Activated naive CD8-positive, alpha-beta T cell (primary cell): ENCODE data around the gene ZNF385B.

ENCODE experiments used
- H3K27ac Mint-ChIP-seq: one replicate; pipeline ENCODE4 v1.8.0; 2021; ENCODE audit warnings: mixed read lengths
- H3K27me3 Mint-ChIP-seq: one replicate; pipeline ENCODE4 v1.8.0; 2021; ENCODE audit warnings: mixed read lengths
- H3K36me3 Mint-ChIP-seq: one replicate; pipeline ENCODE4 v1.8.0; 2021; ENCODE audit warnings: mixed read lengths
- H3K4me1 Mint-ChIP-seq: one replicate; pipeline ENCODE4 v1.8.0; 2021; ENCODE audit warnings: low read depth, mixed read lengths
- H3K4me3 Mint-ChIP-seq: one replicate; pipeline ENCODE4 v1.8.0; 2021; ENCODE audit warnings: mild to moderate bottlenecking, mixed read lengths
- H3K9me3 Mint-ChIP-seq: one replicate; pipeline ENCODE4 v1.8.0; 2021; ENCODE audit warnings: low read depth, mixed read lengths

ZNF385B gene

DNA sequence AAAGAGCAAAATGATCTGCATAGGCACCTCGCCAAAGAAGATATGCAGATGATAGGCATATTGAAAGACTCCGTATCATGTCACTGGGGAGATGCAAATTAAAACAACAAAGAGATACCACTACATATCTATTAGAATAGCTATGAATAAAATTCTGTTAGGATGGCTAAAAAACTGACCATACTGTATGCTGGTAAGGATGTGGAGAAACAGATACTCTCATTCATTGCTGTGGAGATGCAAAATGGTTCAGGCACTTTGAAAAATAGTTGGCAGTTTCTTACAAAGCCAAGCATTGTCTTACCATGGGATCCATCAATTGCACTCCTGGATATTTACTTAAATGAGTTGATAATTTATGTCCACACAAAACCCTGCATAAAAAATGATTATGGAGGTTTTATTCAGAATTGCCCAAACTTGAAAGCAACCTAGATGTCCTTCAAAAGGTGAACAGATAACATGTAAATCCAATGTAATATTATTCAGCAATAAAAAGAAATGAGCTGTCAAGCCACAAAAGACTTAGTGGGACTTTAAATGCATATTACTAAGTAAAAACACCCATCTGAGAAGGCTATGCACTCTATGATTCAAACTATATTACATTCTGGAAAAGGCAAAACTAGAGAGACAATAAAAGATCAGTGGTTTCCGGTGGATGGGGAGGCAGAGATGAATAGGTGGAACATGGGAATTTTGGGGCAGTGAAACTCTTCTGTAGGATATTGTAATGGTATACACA is 31.2 kb downstream of the ZNF385B start:
- Mint-ChIP-seq H3K27ac (no peak overlapping the region), H3K4me3 (no peak overlapping the region), H3K9me3 (no peaks in the 10 kb centered on the region), H3K36me3 (no peaks in the 10 kb centered on the region), H3K4me1 (no peaks in the 10 kb centered on the region), H3K27me3 (peaks cover 9% of the 10 kb centered on the region)

DNA sequence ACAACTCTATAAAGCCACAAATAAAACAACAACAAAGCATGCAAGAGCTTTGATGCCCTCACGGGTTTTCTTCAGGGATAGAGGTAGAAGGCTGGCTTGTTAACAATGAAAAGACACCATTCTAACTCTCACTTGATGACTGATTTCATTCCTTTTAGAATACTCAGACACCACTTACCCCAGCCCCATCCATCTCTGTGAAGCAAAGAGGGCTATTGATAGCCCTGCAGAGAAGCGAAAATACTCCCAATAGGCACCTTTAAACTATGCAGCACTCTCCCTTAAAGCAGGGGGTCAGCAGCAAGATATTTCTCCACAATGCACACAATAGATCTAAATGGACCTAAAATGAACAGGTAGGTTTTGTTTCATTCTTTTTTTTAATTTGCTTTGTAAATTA is 35.1 kb downstream of the ZNF385B start:
- no peak overlapping the region for H3K27ac Mint-ChIP-seq
- H3K27me3 Mint-ChIP-seq, result peaks cover 9% of the 10 kb centered on the region
- no peak overlapping the region for H3K4me3 Mint-ChIP-seq

DNA sequence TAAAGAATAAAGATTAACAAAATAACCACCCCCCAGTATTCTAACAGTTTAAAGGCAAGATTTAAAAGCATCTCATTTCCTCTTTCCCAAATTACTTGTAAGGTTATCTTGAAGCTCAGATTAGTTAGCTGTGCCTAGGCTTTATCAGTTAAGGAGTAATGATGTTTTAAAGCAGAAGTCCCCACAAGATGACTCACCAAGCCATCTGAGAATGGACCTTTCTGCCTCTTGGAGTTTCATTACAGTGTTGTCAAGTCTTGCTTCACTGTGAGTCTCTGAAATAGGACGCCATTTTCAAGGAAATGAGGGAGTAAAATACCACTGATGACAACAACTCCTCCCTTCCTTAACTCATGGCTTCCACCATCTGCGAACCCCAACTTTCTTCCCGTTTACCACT is 35.9 kb downstream of the ZNF385B start:
- H3K9me3 Mint-ChIP-seq, result no peaks in the 10 kb centered on the region
- peaks cover 11% of the 10 kb centered on the region for H3K27me3 Mint-ChIP-seq
- no peaks in the 10 kb centered on the region for H3K36me3 Mint-ChIP-seq
- no peak overlapping the region for H3K27ac Mint-ChIP-seq
- H3K4me1 Mint-ChIP-seq, result no peaks in the 10 kb centered on the region
- H3K4me3 Mint-ChIP-seq, result no peak overlapping the region

More for the DNA sequence above, 35.1 kb downstream of the ZNF385B start:
- H3K4me1 Mint-ChIP-seq, result no peaks in the 10 kb centered on the region
- H3K9me3 Mint-ChIP-seq, result no peaks in the 10 kb centered on the region
- H3K36me3 Mint-ChIP-seq, result no peaks in the 10 kb centered on the region

DNA sequence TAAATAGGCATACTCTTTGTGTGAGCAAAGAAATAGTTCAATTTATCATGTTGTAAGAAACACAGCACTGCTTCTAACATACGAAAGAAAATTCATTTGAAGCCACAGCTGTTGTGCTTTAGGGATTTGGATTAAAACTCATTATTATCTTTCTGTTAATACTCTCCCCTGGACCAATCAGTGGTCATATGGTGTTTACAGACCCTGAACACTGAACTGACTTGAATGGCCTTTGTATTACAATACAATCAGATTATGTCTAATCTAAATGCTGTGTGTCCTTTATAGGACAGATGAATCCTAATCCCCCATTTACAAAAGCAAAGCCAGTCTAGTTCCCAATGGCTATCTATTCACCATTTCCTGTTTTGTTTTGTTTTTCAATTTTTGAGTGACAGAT is 36.5 kb downstream of the ZNF385B start:
- no peaks in the 10 kb centered on the region for H3K36me3 Mint-ChIP-seq

DNA sequence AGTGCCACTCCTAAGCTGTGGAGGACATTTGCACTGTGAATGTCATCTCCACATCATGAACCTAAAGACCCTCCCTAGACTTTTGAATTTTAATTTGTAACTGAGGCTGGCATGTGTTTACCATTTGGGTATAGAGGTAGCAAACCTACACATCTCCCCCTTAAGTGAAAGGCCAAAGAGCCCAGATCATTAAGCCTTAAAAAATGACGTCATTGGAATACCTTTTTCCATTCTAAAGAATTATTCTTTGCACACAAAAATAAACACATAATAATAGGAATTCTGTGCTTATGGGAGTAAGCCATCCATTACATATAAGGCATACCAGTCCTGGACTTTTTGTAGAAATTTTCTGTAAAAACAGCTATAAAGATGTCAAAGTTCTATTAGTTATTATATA is 38.9 kb downstream of the ZNF385B start:
- Mint-ChIP-seq H3K4me3 (no peak overlapping the region), H3K9me3 (no peaks in the 10 kb centered on the region), H3K4me1 (no peaks in the 10 kb centered on the region), H3K36me3 (no peaks in the 10 kb centered on the region), H3K27ac (no peak overlapping the region), H3K27me3 (peaks cover 11% of the 10 kb centered on the region)

More for the DNA sequence above, 36.5 kb downstream of the ZNF385B start:
- H3K9me3 Mint-ChIP-seq, result no peaks in the 10 kb centered on the region
- no peak overlapping the region for H3K27ac Mint-ChIP-seq
- H3K4me3 Mint-ChIP-seq, result no peak overlapping the region
- no peaks in the 10 kb centered on the region for H3K4me1 Mint-ChIP-seq
- H3K27me3 Mint-ChIP-seq, result peaks cover 11% of the 10 kb centered on the region

DNA sequence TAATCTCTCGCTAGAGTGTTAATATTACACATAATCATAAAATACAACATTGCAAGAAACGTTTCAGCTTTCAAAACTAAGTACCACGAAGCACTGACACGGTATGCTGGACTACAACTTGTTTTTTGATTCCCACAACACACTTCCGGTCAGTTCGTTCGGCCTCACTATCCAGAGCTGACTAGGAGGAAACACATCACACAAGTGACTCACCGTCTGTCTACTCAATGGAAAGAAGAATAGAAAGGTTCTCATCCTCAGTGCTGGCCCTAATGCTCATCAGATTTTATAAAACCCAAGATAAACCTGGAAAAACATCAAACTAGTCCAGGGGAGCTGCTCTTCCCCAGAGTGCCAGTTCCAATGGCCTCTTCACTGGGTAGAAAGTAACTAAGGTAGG is 42.9 kb downstream of the ZNF385B start:
- Mint-ChIP-seq H3K36me3 (no peaks in the 10 kb centered on the region), H3K9me3 (no peaks in the 10 kb centered on the region), H3K4me1 (no peaks in the 10 kb centered on the region), H3K27me3 (peaks cover 3% of the 10 kb centered on the region), H3K27ac (no peak overlapping the region), H3K4me3 (no peak overlapping the region)

DNA sequence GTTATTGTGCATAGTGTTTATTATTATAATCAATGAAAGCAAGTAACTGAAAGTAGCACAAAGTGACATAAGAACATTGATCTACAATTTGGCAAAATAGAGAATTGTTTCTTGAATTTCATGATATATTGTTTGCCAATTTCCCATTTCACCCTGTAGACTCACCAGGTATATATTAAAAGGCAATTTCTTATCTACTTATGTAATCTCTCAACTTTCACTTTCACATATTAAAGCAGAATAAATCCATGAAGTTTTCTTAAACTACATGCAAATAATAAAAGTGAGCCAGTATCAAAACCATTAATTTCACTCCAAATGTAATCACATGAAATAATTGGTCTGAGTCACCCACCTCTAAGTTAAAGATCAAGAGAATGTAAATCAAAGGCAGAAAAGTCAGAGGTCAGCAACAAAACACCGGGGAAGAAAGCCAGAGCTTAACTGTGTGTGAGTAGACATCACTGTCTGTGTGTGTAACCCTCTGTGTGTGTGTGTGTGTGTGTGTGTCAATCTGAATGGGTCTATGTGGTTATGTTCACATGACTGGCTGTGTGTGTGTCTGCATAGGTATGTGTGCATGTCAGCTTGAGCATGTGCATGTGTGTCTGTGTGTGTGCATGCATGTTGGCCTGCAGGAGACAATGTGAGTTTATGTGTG is 44.1 kb downstream of the ZNF385B start:
- Mint-ChIP-seq H3K9me3 (no peaks in the 10 kb centered on the region), H3K4me1 (no peaks in the 10 kb centered on the region), H3K27me3 (peaks cover 3% of the 10 kb centered on the region), H3K4me3 (no peak overlapping the region), H3K36me3 (no peaks in the 10 kb centered on the region), H3K27ac (no peak overlapping the region)

DNA sequence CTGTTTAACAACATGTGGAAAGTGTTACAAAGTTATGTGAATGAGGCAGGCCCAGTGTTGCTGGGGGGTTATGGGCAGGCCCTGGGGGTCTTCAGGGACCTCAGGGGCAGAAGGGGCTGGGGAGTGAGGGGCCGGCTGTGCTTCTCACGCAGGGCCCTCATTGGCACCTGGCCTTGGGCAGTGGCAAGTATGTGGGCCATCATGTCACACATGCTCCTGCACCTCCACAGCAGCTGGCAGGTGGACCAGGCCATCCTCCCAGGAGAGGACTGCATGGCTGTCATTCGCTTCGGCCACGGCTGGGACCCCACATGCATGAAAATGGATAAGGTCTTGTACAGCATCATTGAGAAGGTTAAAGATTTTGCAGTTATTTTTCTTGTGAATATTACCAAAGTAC is 47.4 kb downstream of the ZNF385B start:
- no peaks in the 10 kb centered on the region for H3K27me3 Mint-ChIP-seq
- H3K9me3 Mint-ChIP-seq, result no peaks in the 10 kb centered on the region
- H3K27ac Mint-ChIP-seq, result no peak overlapping the region
- H3K36me3 Mint-ChIP-seq, result no peaks in the 10 kb centered on the region
- H3K4me3 Mint-ChIP-seq, result no peak overlapping the region
- H3K4me1 Mint-ChIP-seq, result no peaks in the 10 kb centered on the region

DNA sequence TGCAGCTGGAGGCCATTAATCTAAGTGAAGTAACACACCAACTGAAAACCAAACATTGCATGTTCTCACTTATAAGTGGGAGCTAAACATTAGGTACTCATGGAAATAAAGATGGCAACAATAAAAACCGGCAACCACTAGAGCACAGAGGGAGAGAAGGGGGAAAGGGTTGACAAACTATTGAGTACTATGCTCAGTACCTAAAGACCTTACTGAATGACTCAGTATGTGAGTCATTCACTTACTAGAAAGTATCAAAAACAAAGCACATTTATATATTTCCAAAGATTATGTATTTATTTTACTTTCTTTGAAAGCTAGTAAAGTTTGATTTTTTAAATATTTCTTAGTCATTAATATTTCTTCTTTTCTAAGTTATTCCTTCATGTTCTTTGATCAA is 48.9 kb downstream of the ZNF385B start:
- H3K4me3 Mint-ChIP-seq, result no peak overlapping the region
- H3K27me3 Mint-ChIP-seq, result no peaks in the 10 kb centered on the region
- no peaks in the 10 kb centered on the region for H3K4me1 Mint-ChIP-seq
- H3K27ac Mint-ChIP-seq, result no peak overlapping the region
- no peaks in the 10 kb centered on the region for H3K9me3 Mint-ChIP-seq
- H3K36me3 Mint-ChIP-seq, result no peaks in the 10 kb centered on the region

DNA sequence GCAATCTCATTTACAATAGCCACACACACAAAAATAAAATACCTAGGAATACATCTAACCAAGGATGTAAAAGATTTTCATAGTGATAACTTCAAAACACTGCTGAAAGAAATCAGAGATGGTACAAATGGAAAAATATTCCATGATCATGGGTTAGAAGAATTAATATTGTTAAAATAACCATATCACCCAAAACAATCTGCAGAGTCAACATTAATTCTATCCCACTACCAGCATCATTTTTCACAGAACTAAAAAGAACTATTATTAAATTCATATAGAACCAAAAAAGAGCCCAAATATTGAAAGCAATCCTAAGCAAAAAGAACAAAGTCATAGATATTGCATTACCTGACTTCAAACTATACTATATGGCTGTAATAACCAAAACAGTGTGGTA is 50.4 kb downstream of the ZNF385B start:
- Mint-ChIP-seq H3K9me3 (no peaks in the 10 kb centered on the region), H3K36me3 (no peaks in the 10 kb centered on the region), H3K27ac (no peak overlapping the region), H3K4me3 (no peak overlapping the region), H3K4me1 (no peaks in the 10 kb centered on the region), H3K27me3 (no peaks in the 10 kb centered on the region)

DNA sequence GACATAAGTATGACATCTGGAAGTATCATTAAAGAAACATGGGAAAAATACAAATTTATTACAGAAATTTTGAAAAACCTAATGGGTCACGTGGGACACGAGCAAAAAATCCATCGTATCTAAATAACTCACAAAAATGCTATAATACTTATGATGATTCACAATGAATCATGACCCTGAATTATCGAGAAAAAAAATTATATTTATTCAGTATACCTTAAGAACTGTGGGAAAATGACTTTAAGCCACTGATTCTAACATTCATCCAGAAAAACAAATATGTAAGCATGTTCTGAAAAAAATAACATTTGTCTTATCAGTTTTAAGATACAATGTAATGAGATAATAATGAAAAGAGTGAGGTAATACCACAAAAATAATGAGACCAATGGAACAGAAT is 51.8 kb downstream of the ZNF385B start:
- H3K4me1 Mint-ChIP-seq, result no peaks in the 10 kb centered on the region
- H3K36me3 Mint-ChIP-seq, result no peaks in the 10 kb centered on the region
- H3K4me3 Mint-ChIP-seq, result no peak overlapping the region
- H3K9me3 Mint-ChIP-seq, result no peaks in the 10 kb centered on the region
- no peaks in the 10 kb centered on the region for H3K27me3 Mint-ChIP-seq
- no peak overlapping the region for H3K27ac Mint-ChIP-seq

DNA sequence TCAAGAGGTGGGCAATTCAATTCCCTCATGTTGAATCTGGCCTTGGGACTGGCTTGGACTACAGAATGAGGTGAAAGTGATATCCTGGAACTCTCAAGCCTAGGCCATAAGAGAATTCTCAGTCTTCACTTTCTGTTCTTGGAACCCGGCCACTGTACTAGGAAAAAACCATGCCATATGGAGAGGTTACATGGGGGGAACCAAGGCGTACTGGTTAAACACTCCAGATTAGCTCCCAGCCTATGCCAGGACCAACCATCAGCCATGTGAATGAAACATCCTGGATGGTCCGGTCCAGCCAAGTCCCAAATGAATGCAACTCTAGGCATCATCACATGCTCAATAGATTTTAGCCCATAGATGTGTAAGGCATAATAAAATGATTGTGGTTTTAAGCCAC is 56.4 kb downstream of the ZNF385B start:
- Mint-ChIP-seq H3K27ac (no peak overlapping the region), H3K9me3 (no peaks in the 10 kb centered on the region), H3K4me3 (no peak overlapping the region), H3K36me3 (no peaks in the 10 kb centered on the region), H3K27me3 (peaks cover 4% of the 10 kb centered on the region), H3K4me1 (no peaks in the 10 kb centered on the region)

DNA sequence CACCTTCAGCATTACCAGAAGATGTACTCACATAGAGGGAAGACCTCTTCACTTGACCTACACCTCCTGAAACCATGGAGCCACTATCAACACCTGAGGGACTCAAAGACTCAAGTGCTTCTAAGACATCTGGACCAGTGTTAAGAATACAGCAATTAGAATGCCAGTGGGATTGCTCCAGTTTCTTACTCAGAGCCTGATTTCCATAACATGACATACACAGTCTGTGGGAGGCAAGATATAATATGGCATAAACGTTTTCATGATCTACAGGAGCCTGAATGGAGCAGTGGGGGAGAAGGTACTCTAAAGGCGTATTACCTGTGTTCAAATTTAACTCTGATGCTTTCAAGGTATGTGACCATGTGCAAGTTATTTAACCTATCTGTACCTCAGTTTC is 57.2 kb downstream of the ZNF385B start:
- no peaks in the 10 kb centered on the region for H3K36me3 Mint-ChIP-seq
- no peaks in the 10 kb centered on the region for H3K4me1 Mint-ChIP-seq
- H3K27ac Mint-ChIP-seq, result no peak overlapping the region
- H3K4me3 Mint-ChIP-seq, result no peak overlapping the region
- H3K9me3 Mint-ChIP-seq, result no peaks in the 10 kb centered on the region
- H3K27me3 Mint-ChIP-seq, result peaks cover 4% of the 10 kb centered on the region

DNA sequence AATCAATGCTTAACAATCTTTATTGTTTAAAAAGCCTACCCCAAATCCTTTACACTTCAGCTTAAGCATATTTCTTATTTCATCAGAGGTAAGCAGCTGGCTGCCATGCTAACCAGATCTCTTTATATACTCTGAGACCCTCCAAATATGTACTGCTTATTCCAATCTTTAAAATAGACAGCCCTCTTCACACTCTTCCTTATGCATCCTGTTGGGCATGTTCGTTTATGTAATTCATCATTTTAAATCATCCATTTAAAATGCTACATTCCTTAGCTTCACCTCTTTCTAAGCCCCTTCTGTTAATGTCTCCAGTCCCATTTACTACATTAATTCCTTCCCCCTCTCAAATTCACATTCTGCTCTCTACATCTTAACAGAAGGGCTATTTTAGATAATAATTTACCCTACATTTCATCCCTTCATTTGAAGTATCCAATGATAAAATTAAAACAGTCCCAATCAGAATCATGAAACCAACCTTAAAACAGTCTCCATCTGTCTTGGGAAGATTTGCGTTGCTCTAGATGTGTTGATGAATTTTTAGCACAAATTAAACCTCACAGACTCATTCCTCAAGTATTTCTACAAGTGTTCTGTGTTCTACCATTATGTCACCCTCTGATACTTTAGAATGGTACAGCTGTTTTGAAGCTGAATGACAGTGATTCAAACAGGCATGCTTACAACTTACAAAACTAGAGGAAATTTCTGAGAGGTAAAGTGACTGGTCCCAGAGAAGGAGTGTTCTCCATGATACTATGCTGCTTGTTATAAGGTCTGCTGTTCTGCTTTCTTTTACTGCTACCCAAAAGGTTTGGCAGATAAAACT is 59.1 kb downstream of the ZNF385B start:
- H3K4me1 Mint-ChIP-seq, result no peaks in the 10 kb centered on the region
- no peaks in the 10 kb centered on the region for H3K9me3 Mint-ChIP-seq
- no peak overlapping the region for H3K27ac Mint-ChIP-seq
- H3K27me3 Mint-ChIP-seq, result peaks cover 4% of the 10 kb centered on the region
- H3K36me3 Mint-ChIP-seq, result no peaks in the 10 kb centered on the region
- H3K4me3 Mint-ChIP-seq, result no peak overlapping the region

DNA sequence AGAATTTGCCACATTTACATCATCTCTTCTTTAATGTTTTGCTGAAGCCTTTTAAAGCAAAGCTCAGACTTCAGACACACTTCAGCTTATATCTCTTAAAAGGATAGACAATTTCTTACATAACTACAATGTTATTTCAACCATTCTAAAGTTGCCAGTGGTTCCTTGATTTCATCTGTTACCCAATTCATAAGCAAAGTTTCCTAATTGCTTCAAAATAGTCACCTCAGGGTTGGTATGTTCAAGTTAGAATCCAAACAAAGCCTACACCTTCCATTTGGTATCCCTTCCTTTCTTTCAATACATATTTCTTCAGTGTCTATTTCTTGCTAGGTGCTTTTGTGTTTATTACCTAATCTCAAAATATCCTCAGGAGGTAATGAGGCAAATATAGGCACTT is 60.6 kb downstream of the ZNF385B start:
- H3K9me3 Mint-ChIP-seq, result no peaks in the 10 kb centered on the region
- no peaks in the 10 kb centered on the region for H3K4me1 Mint-ChIP-seq
- no peak overlapping the region for H3K4me3 Mint-ChIP-seq
- H3K27me3 Mint-ChIP-seq, result peaks cover 4% of the 10 kb centered on the region
- no peaks in the 10 kb centered on the region for H3K36me3 Mint-ChIP-seq
- H3K27ac Mint-ChIP-seq, result no peak overlapping the region
